K562 (cell line): ENCODE data around the gene OPTN. TPM values are rescaled to one million over a fixed set of nuclear protein-coding genes. Genes with fewer than 3 reads are reported as not detected.

Experiments
- CBFA2T3 ChIP-seq: fragments of 450-650 bp; IDR thresholded peaks from 2 replicates; pipeline ENCODE4 v1.6.1; 2017
- CTCFL ChIP-seq: IDR thresholded peaks from 2 replicates; pipeline ENCODE4 v1.6.1; 2011; ENCODE audit warnings: borderline replicate concordance, low read depth, mild to moderate bottlenecking, moderate library complexity, low read length; ENCODE audit not compliant: insufficient read depth, poor library complexity, severe bottlenecking
- ETV6 ChIP-seq, 3 experiments: fragments of 150-350 bp in 1 of 3; sonication (generic) in 1 of 3; formaldehyde crosslinking in 1 of 3; IDR thresholded peaks; 2 replicates each; pipeline versions ENCODE4 v1.6.1 to v1.8.0; 2014 to 2022; ENCODE audit warnings: borderline replicate concordance in 2 of 3, low read depth in 2 of 3, antibody characterized with exemption in 1 of 3, low read length in 1 of 3, mild to moderate bottlenecking in 1 of 3, missing genetic modification reagents in 1 of 3
- HSF4 ChIP-seq: fragments of 250-450 bp; sonication (Bioruptor Pico); IDR thresholded peaks from 2 replicates; pipeline ENCODE4 v2.1.2; 2022; ENCODE audit warnings: mild to moderate bottlenecking, moderate library complexity, borderline replicate concordance
- MXD1 ChIP-seq: fragments of 250-450 bp; sonication (Bioruptor Pico); IDR thresholded peaks from 2 replicates; pipeline ENCODE4 v1.8.0; 2021; ENCODE audit warnings: borderline replicate concordance, mild to moderate bottlenecking, moderate library complexity; ENCODE audit not compliant: poor library complexity, severe bottlenecking
- NUFIP1 ChIP-seq: fragments of 450-650 bp; IDR thresholded peaks from 2 replicates; pipeline ENCODE4 v1.6.1; 2018; ENCODE audit not compliant: partially characterized antibody
- RFX5 ChIP-seq: IDR thresholded peaks from 2 replicates; pipeline ENCODE4 v1.6.1; 2011; ENCODE audit warnings: low read depth, mild to moderate bottlenecking, improper control_type of control experiment, low read length
- SNRNP70 ChIP-seq: fragments of 200-400 bp; formaldehyde crosslinking; optimal IDR thresholded peaks from 2 replicates; pipeline ENCODE3; 2017; ENCODE audit warnings: low read depth, low read length
- SRSF9 ChIP-seq: fragments of 200-400 bp; formaldehyde crosslinking; IDR thresholded peaks from 2 replicates; pipeline ENCODE4 v1.6.1; 2017; ENCODE audit warnings: low read depth, low read length, borderline replicate concordance
- TEAD2 ChIP-seq: fragments of 450-650 bp; IDR thresholded peaks from 2 replicates; pipeline ENCODE4 v1.6.1; 2016; ENCODE audit warnings: missing genetic modification characterization, control low read depth, missing compliant biosample characterization
- ZC3H4 ChIP-seq: sonication (generic); formaldehyde crosslinking; IDR thresholded peaks from 2 replicates; pipeline ENCODE4 v1.9.0; 2021; ENCODE audit warnings: missing genetic modification reagents, borderline replicate concordance
- ZNF318 ChIP-seq, 2 experiments: fragments of 450-650 bp; IDR thresholded peaks; 2 replicates each; pipeline ENCODE4 v1.6.1; 2016; ENCODE audit warnings: mild to moderate bottlenecking in 2 of 2, borderline replicate concordance in 1 of 2, low read depth in 1 of 2, moderate library complexity in 1 of 2
- ZNF408 ChIP-seq: fragments of 250-450 bp; sonication (Bioruptor Pico); IDR thresholded peaks from 2 replicates; pipeline ENCODE4 v1.4.0; 2020; ENCODE audit warnings: low read depth, mild to moderate bottlenecking, moderate library complexity
- ZNF561 ChIP-seq: fragments of 450-650 bp; formaldehyde crosslinking; conservative IDR thresholded peaks from 2 replicates; pipeline ENCODE4 v1.4.0; 2020; ENCODE audit warnings: mild to moderate bottlenecking, moderate library complexity
- ZNF780A ChIP-seq: fragments of 250-450 bp; sonication (Bioruptor Pico); IDR thresholded peaks from 2 replicates; pipeline ENCODE4 v1.5.0; 2021; ENCODE audit warnings: mild to moderate bottlenecking
- polyA plus RNA-seq, 8 experiments: library from polyadenylated mRNA; depleted of rRNA in 4 of 8; stranded (reverse) in 5 of 8; unstranded in 3 of 8; fragments of >200 nt; fragmentation: Nextera tagmentation in 2 of 8; fragmentation: Illumina TruSeq in 1 of 8; extraction: Ambion mirVana in 2 of 8; extraction: Trizol in 1 of 8; gene quantifications; 2 replicates each; pipeline versions ENCODE4 v1.2.1 to v1.2.3, GENCODE V29; 2011 to 2014; ENCODE audit warnings: inconsistent platforms in 1 of 8, missing spikeins in 1 of 8
- total RNA-seq, 7 experiments: library from RNA; depleted of rRNA in 6 of 7; stranded (reverse); fragments of >200 nt in 6 of 7; fragmentation: Illumina TruSeq in 2 of 7; extraction: Trizol in 2 of 7; gene quantifications; 2 replicates each; pipeline versions ENCODE4 v1.2.1 to v1.2.3, GENCODE V29; 2011 to 2021; ENCODE audit warnings: low replicate concordance in 1 of 7

OPTN gene
- total and polyA plus RNA-seq, 9 of the 15 experiments (the other 6 are each of a cell fraction or from before 2014, with no cell fraction given): 2.2 to 6.8 (median 5.0) TPM

- TF ChIP-seq ZNF780A (no peak), ZNF318 (IDR thresholded peaks at IDR 0.05; ENCODE audit: borderline replicate concordance in 1 of 2, low read depth in 1 of 2) (no peak), SRSF9 (no peak), CTCFL (peak; percentile 68), HSF4 (no peak), NUFIP1 (no peak), CBFA2T3 (no peak), TEAD2 (no peak), ETV6 (IDR thresholded peaks at IDR 0.05; ENCODE audit: borderline replicate concordance in 1 of 2, low read depth in 2 of 2, low read length in 1 of 2) (peak in 1 of 2 experiments; percentile 27; a peak in 1 of 4 replicates), ETV6 (CRISPR knock-in tag; IDR thresholded peaks at IDR 0.05; ENCODE audit: borderline replicate concordance) (no peak), SNRNP70 (no peak), ZC3H4 (CRISPR knock-in tag) (no peak), MXD1 (CRISPR knock-in tag) (peak; percentile 30), ZNF408 (CRISPR knock-in tag) (no peak), RFX5 (0 out of 2 replicates have a peak, but pooled peaks have one; percentile 57), ZNF561 (CRISPR knock-in tag) (no peak)
These were observed 61.2 kb downstream of the OPTN start, which contains the start of gene MCM10 (continued) for GRCh38 chr10:13160934-13161856.
